WTC11 (cell line): ENCODE results near the gene ZDHHC1. TPM values are rescaled to one million over a fixed set of nuclear protein-coding genes. Genes with fewer than 3 reads are reported as not detected.

Experiments used
- ATAC-seq: fragments of 200-7000 bp; cut with Tn5 transposase; 2 replicates; pipeline ENCODE4 v1.10.0; 2021; ENCODE audit warnings: mild to moderate bottlenecking, moderate library complexity
- CTCF ChIA-PET: fragments of 300-600 bp; sonication (Branson Sonifier 250); formaldehyde crosslinking; loops from one replicate; lab custom pipeline; 2021; ENCODE audit warnings: antibody characterized with exemption; lab: Charles Lee
- POLR2A ChIA-PET: fragments of 350-600 bp; sonication (Branson Sonifier 250); formaldehyde crosslinking; loops from one replicate; lab custom pipeline; 2021; ENCODE audit warnings: antibody characterized with exemption; lab: Charles Lee
- DNase-seq: peaks from one replicate; pipeline ENCODE4 v3.0.0; 2021; ENCODE audit warnings: low spot score
- H3K27ac Mint-ChIP-seq: 2 replicates; pipeline ENCODE4 v1.8.0; 2021; ENCODE audit warnings: mixed read lengths
- H3K27me3 Mint-ChIP-seq: 2 replicates; pipeline ENCODE4 v1.8.0; 2021; ENCODE audit warnings: low read depth, mild to moderate bottlenecking, moderate library complexity, mixed read lengths
- H3K36me3 Mint-ChIP-seq: 2 replicates; pipeline ENCODE4 v1.8.0; 2021; ENCODE audit warnings: mixed read lengths
- H3K4me1 Mint-ChIP-seq: 2 replicates; pipeline ENCODE4 v1.8.0; 2022; ENCODE audit warnings: mixed read lengths
- H3K4me3 Mint-ChIP-seq: 2 replicates; pipeline ENCODE4 v1.8.0; 2021; ENCODE audit warnings: mild to moderate bottlenecking, moderate library complexity, mixed read lengths
- H3K9me3 Mint-ChIP-seq: 2 replicates; pipeline ENCODE4 v1.8.0; 2021; ENCODE audit warnings: mixed read lengths
- ATF2 ChIP-seq: sonication (generic); formaldehyde crosslinking; IDR thresholded peaks from 2 replicates; pipeline ENCODE4 v1.8.1; 2022; ENCODE audit warnings: low read depth, missing genetic modification reagents, borderline replicate concordance
- ATF3 ChIP-seq: sonication (generic); formaldehyde crosslinking; conservative IDR thresholded peaks from 2 replicates; pipeline ENCODE4 v1.8.1; 2022; ENCODE audit warnings: mild to moderate bottlenecking, missing genetic modification reagents
- ATF6 ChIP-seq: sonication (generic); formaldehyde crosslinking; IDR thresholded peaks from 2 replicates; pipeline ENCODE4 v1.8.1; 2023; ENCODE audit warnings: mild to moderate bottlenecking, missing genetic modification reagents
- E2F5 ChIP-seq: sonication (generic); formaldehyde crosslinking; IDR thresholded peaks from 2 replicates; pipeline ENCODE4 v1.8.1; 2022; ENCODE audit warnings: mild to moderate bottlenecking, moderate library complexity, missing genetic modification reagents
- FOXK1 ChIP-seq: sonication (generic); formaldehyde crosslinking; IDR thresholded peaks from 2 replicates; pipeline ENCODE4 v1.8.0; 2022; ENCODE audit warnings: mild to moderate bottlenecking, moderate library complexity, missing genetic modification reagents
- GRHL2 ChIP-seq: fragments of 250-450 bp; sonication (Bioruptor Pico); IDR thresholded peaks from 2 replicates; pipeline ENCODE4 v1.8.0; 2022; ENCODE audit warnings: mild to moderate bottlenecking, moderate library complexity; ENCODE audit not compliant: insufficient replicate concordance, severe bottlenecking
- JUN ChIP-seq: sonication (generic); formaldehyde crosslinking; IDR thresholded peaks from 2 replicates; pipeline ENCODE4 v1.8.0; 2023; ENCODE audit warnings: mild to moderate bottlenecking, missing genetic modification reagents
- NFATC4 ChIP-seq: fragments of 250-450 bp; sonication (Bioruptor Pico); IDR thresholded peaks from 2 replicates; pipeline ENCODE4 v1.9.0; 2021; ENCODE audit warnings: mild to moderate bottlenecking
- PRDM15 ChIP-seq: sonication (generic); formaldehyde crosslinking; IDR thresholded peaks from 2 replicates; pipeline ENCODE4 v1.8.0; 2022; ENCODE audit warnings: missing genetic modification reagents
- RELA ChIP-seq: sonication (generic); formaldehyde crosslinking; IDR thresholded peaks from 2 replicates; pipeline ENCODE4 v1.8.1; 2022; ENCODE audit warnings: missing genetic modification reagents, mild to moderate bottlenecking, borderline replicate concordance
- SP1 ChIP-seq: sonication (generic); formaldehyde crosslinking; conservative IDR thresholded peaks from 2 replicates; pipeline ENCODE4 v1.8.1; 2022; ENCODE audit warnings: missing genetic modification reagents
- STAT6 ChIP-seq: sonication (generic); formaldehyde crosslinking; conservative IDR thresholded peaks from 2 replicates; pipeline ENCODE4 v1.8.1; 2023; ENCODE audit warnings: mild to moderate bottlenecking, low read depth, missing genetic modification reagents, moderate library complexity
- TEAD4 ChIP-seq: sonication (generic); formaldehyde crosslinking; IDR thresholded peaks from 2 replicates; pipeline ENCODE4 v1.8.0; 2022; ENCODE audit warnings: mild to moderate bottlenecking, missing genetic modification reagents
- ZNF138 ChIP-seq: sonication (generic); formaldehyde crosslinking; conservative IDR thresholded peaks from 2 replicates; pipeline ENCODE4 v1.8.1; 2022; ENCODE audit warnings: mild to moderate bottlenecking, moderate library complexity, missing genetic modification reagents
- ZSCAN18 ChIP-seq: fragments of 250-450 bp; sonication (Bioruptor Pico); IDR thresholded peaks from 2 replicates; pipeline ENCODE4 v2.1.2; 2022; ENCODE audit warnings: mild to moderate bottlenecking, moderate library complexity
- total RNA-seq: library from RNA; stranded (reverse); gene quantifications from 3 replicates; pipeline ENCODE4 v1.2.3, GENCODE V29; 2021

ZDHHC1 gene
- total RNA-seq, 1 experiment from 2014 or later, result 4.2 TPM

- no peak for TF ChIP-seq RELA (CRISPR knock-in tag)
- TF ChIP-seq ATF3 (CRISPR knock-in tag), result no peak
- TF ChIP-seq TEAD4 (CRISPR knock-in tag), result no peak
- TF ChIP-seq ATF2 (CRISPR knock-in tag), result no peak
- TF ChIP-seq E2F5, result no peak
- TF ChIP-seq JUN (CRISPR knock-in tag), result no peak
These were observed 31.3 kb downstream of the ZDHHC1 start (continued) for GRCh38 chr16:67384778-67385510.

- POLR2A ChIA-PET, result no interaction called here
- ATAC-seq (no peak), DNase-seq (no peak)
- Mint-ChIP-seq H3K4me1 (peaks cover 14% of the 10 kb centered on the region), H3K27me3 (peaks cover 11% of the 10 kb centered on the region), H3K9me3 (no peaks in the 10 kb centered on the region)
- TF ChIP-seq GRHL2 (no peak), PRDM15 (CRISPR knock-in tag) (no peak), NFATC4 (CRISPR knock-in tag) (no peak), FOXK1 (CRISPR knock-in tag) (no peak), STAT6 (CRISPR knock-in tag) (no peak), ZNF138 (CRISPR knock-in tag) (no peak), ATF6 (CRISPR knock-in tag) (no peak), ZSCAN18 (CRISPR knock-in tag) (no peak), SP1 (no peak)
- TF ChIP-seq, all 79 proteins: peak for 0
- Mint-ChIP-seq H3K27ac (no peak overlapping the region), H3K4me3 (no peak overlapping the region), H3K36me3 (no peaks in the 10 kb centered on the region)
- CTCF ChIA-PET, result interaction anchor here (0.6 to 6.2 kb wide), 5 partner anchors 10 to 226 kb away, joined by 4 to 27 read pairs (median 5); partner anchors contain the start of genes LRRC36 and TPPP3
These were observed 33.0 kb downstream of the ZDHHC1 start for GRCh38 chr16:67383284-67383683.
